Choroid plexus epithelial cell (primary cell): ENCODE data around the gene NPFF.
"Not testable (repeated sequence)": the region's sequence is repeated elsewhere in the genome, so short reads cannot be mapped to it uniquely, and the experiment has no call there.

Source experiments
- DNase-seq: peaks from one replicate; pipeline ENCODE4 v3.0.0-alpha.2; 2010; ENCODE audit warnings: low read depth
- H3K4me3 ChIP-seq: 2 replicates; pipeline ENCODE4 v1.5.1; 2011; ENCODE audit warnings: low read depth, mild to moderate bottlenecking, control low read depth, low read length, moderate library complexity
- CTCF ChIP-seq: conservative IDR thresholded peaks from 2 replicates; pipeline ENCODE4 v1.5.1; 2011; ENCODE audit warnings: low read depth, mild to moderate bottlenecking, control low read depth, inconsistent platforms, low read length, moderate library complexity

Gene NPFF

GRCh38 chr12:53484686-53485575, 22.4 kb downstream of the NPFF start:
- TF ChIP-seq CTCF, result no peak
- no peak overlapping the region for H3K4me3 ChIP-seq
- DNase-seq, result no peak

GRCh38 chr12:53483979-53484377, 23.3 kb downstream of the NPFF start:
- TF ChIP-seq CTCF, result no peak
- no peak overlapping the region for H3K4me3 ChIP-seq
- DNase-seq, result no peak

- TF ChIP-seq CTCF, result no peak
- DNase-seq, result no peak
- no peak overlapping the region for H3K4me3 ChIP-seq
Observed at GRCh38 chr12:53483225-53483978, 23.9 kb downstream of the NPFF start.

GRCh38 chr12:53482626-53483168, 24.6 kb downstream of the NPFF start:
- H3K4me3 ChIP-seq, result no peak overlapping the region
- no peak for TF ChIP-seq CTCF
- no peak for DNase-seq

GRCh38 chr12:53481939-53482586, 25.2 kb downstream of the NPFF start:
- DNase-seq, result peak; percentile 67
- H3K4me3 ChIP-seq, result no peak overlapping the region
- peak; percentile 47 for TF ChIP-seq CTCF

GRCh38 chr12:53481458-53481857, 25.8 kb downstream of the NPFF start:
- H3K4me3 ChIP-seq, result not testable (repeated sequence)
- peak; percentile 70 for DNase-seq
